Measurements from ENCODE around the gene RCVRN.

GRCh38 chr17:9894231-9894630 lies 10.8 kb downstream of the RCVRN start:
- TF ChIP-seq CTCF (IDR thresholded peaks at IDR 0.05) (no peak), POLR2A (IDR thresholded peaks at IDR 0.05) (no peak)

Measured in lower leg skin (tissue), 3 donors.